Right lobe of liver (tissue), 4 donors: Measurements from ENCODE around the gene BST1.

Source experiments
- CTCF ChIP-seq, 4 donors: fragments of 200-600 bp in 3 of 4; fragments of 450-650 bp in 1 of 4; IDR thresholded peaks; one replicate each; pipeline versions ENCODE4 v1.5.1 to v1.8.0; 2016 to 2022; ENCODE audit warnings: antibody characterized with exemption in 4 of 4, mild to moderate bottlenecking in 2 of 4
- POLR2A ChIP-seq: fragments of 450-650 bp; IDR thresholded peaks from one replicate; pipeline ENCODE4 v1.6.1; 2017; ENCODE audit warnings: antibody characterized with exemption, mild to moderate bottlenecking
- donor health status: DM: no; HTN: no; CAD: no.
- donor health status: DM: no; HTN: no; CAD: no.
- donor health status: DM: no; HTN: yes; CAD: no.

- TF ChIP-seq CTCF (IDR thresholded peaks at IDR 0.05), result no peak
- no peak for TF ChIP-seq POLR2A
These were observed 66.3 kb downstream of the BST1 start for GRCh38 chr4:15769202-15769601.
